Measurements from ENCODE around the gene NTMT1. TPM values are rescaled to one million over a fixed set of nuclear protein-coding genes. Genes with fewer than 3 reads are reported as not detected.

NTMT1 gene
- total RNA-seq, 2 experiments from 2014 or later, result 50.1 to 69.2 TPM

- intact Hi-C loops (cut with DNase I, micrococcal nuclease), result loop anchor here (5.0 to 10.0 kb wide), 3 partner anchors 85 to 415 kb away; partner anchors contain the start of gene GPR107 (in 1 of the 2)
- POLR2A ChIA-PET, result interaction anchor here (0.6 to 0.7 kb wide), 2 partner anchors 14 to 106 kb away, joined by 4 read pairs; partner anchors contain the start of gene NTMT1
- ATAC-seq, result no peak
- no peak for DNase-seq
- Mint-ChIP-seq H3K27ac (no peak overlapping the region), H3K36me3 (ENCODE audit: low read depth) (peaks cover 15% of the 10 kb centered on the region), H3K4me3 (peak overlapping the region; percentile 87), H3K4me1 (peaks cover 18% of the 10 kb centered on the region), H3K9me3 (ENCODE audit: low read depth) (no peaks in the 10 kb centered on the region), H3K27me3 (no peaks in the 10 kb centered on the region)
- CTCF ChIA-PET, result interaction anchor here (0.6 to 2.4 kb wide), 9 partner anchors 9 to 1390 kb away, joined by 3 to 15 read pairs (median 3); partner anchors contain the start of gene NTMT1
Observed at GRCh38 chr9:129639756-129640085, 13.8 kb downstream of the NTMT1 start.

- DNase-seq (no peak), ATAC-seq (no peak)
- no peaks in the 10 kb centered on the region for H3K27me3 Mint-ChIP-seq
- POLR2A ChIA-PET, result interaction anchor here (0.6 to 0.7 kb wide), 3 partner anchors 15 to 106 kb away, joined by 3 to 4 read pairs (median 4); partner anchors contain the start of gene NTMT1
- peak overlapping the region; percentile 87 for H3K4me3 Mint-ChIP-seq
- peaks cover 18% of the 10 kb centered on the region for H3K4me1 Mint-ChIP-seq
- intact Hi-C loops (cut with DNase I, micrococcal nuclease), result loop anchor here (5.0 to 10.0 kb wide), 3 partner anchors 85 to 415 kb away; partner anchors contain the start of gene GPR107 (in 1 of the 2)
- H3K27ac Mint-ChIP-seq, result peak overlapping the region; percentile 49
- CTCF ChIA-PET, result interaction anchor here (0.6 to 2.4 kb wide), 8 partner anchors 10 to 1390 kb away, joined by 3 to 15 read pairs (median 4); partner anchors contain the start of gene NTMT1
- no peaks in the 10 kb centered on the region for H3K9me3 Mint-ChIP-seq (ENCODE audit: low read depth)
- peaks cover 11% of the 10 kb centered on the region for H3K36me3 Mint-ChIP-seq (ENCODE audit: low read depth)
Observed at GRCh38 chr9:129640086-129640870, 14.3 kb downstream of the NTMT1 start.

- peak overlapping the region; percentile 70 for H3K27ac Mint-ChIP-seq
- H3K4me1 Mint-ChIP-seq, result peaks cover 18% of the 10 kb centered on the region
- ChIA-PET POLR2A (interaction anchor here (0.6 kb wide), 1 partner anchor 45 kb away, joined by 3 read pairs; no protein-coding TSS in a partner anchor), CTCF (interaction anchor here (0.9 to 2.4 kb wide), 4 partner anchors 8 to 143 kb away, joined by 3 to 15 read pairs (median 9); no protein-coding TSS in a partner anchor)
- DNase-seq (peak; percentile 37), ATAC-seq (no peak)
- H3K36me3 Mint-ChIP-seq (ENCODE audit: low read depth), result peaks cover 10% of the 10 kb centered on the region
- peak overlapping the region; percentile 87 for H3K4me3 Mint-ChIP-seq
- intact Hi-C loops (cut with DNase I, micrococcal nuclease), result loop anchor here (1.0 to 10.0 kb wide), 4 partner anchors 14 to 414 kb away; partner anchors contain the start of gene GPR107 (in 1 of the 2)
- H3K9me3 Mint-ChIP-seq (ENCODE audit: low read depth), result no peaks in the 10 kb centered on the region
- no peaks in the 10 kb centered on the region for H3K27me3 Mint-ChIP-seq
Observed at GRCh38 chr9:129640871-129641749, 15.1 kb downstream of the NTMT1 start.

GRCh38 chr9:129641750-129642585 is 16.0 kb downstream of the NTMT1 start, which contains the start of gene ASB6:
TSS of gene ASB6 (minus strand) at chr9:129642151. CDS start at chr9:129641999, 152 bp downstream.
- peaks cover 10% of the 10 kb centered on the region for H3K36me3 Mint-ChIP-seq (ENCODE audit: low read depth)
- H3K27me3 Mint-ChIP-seq, result no peaks in the 10 kb centered on the region
- peaks cover 18% of the 10 kb centered on the region for H3K4me1 Mint-ChIP-seq
- intact Hi-C loops (cut with DNase I, micrococcal nuclease), result loop anchor here (1.0 to 10.0 kb wide), 17 partner anchors 15 to 503 kb away; partner anchors contain the start of genes C9orf78 (in 1 of the 2), GPR107 (in 1 of the 2), NTMT1 (in 1 of the 2) and TOR1A (in 1 of the 2)
- ChIA-PET POLR2A (no interaction called here), CTCF (interaction anchor here (0.6 to 3.3 kb wide), 6 partner anchors 9 to 148 kb away, joined by 3 to 21 read pairs (median 6); no protein-coding TSS in a partner anchor)
- DNase-seq (peak; percentile 97), ATAC-seq (peak; percentile 97)
- H3K4me3 Mint-ChIP-seq, result peak within 1 kb of the TSS; percentile 87
- no peaks in the 10 kb centered on the region for H3K9me3 Mint-ChIP-seq (ENCODE audit: low read depth)
- peak within 1 kb of the TSS; percentile 73 for H3K27ac Mint-ChIP-seq

GRCh38 chr9:129643706-129644105 is 17.7 kb downstream of the NTMT1 start:
- H3K9me3 Mint-ChIP-seq (ENCODE audit: low read depth), result no peaks in the 10 kb centered on the region
- ChIA-PET CTCF (interaction anchor here (0.6 to 3.3 kb wide), 8 partner anchors 9 to 146 kb away, joined by 3 to 21 read pairs (median 3); no protein-coding TSS in a partner anchor), POLR2A (no interaction called here)

GRCh38 chr9:129644365-129644764 is 18.4 kb downstream of the NTMT1 start:
- Mint-ChIP-seq H3K36me3 (ENCODE audit: low read depth) (no peaks in the 10 kb centered on the region), H3K4me3 (no peak overlapping the region), H3K9me3 (ENCODE audit: low read depth) (no peaks in the 10 kb centered on the region), H3K27ac (no peak overlapping the region), H3K4me1 (peaks cover 14% of the 10 kb centered on the region), H3K27me3 (no peaks in the 10 kb centered on the region)
- ChIA-PET CTCF (interaction anchor here (0.5 to 3.3 kb wide), 5 partner anchors 10 to 818 kb away, joined by 3 to 21 read pairs (median 3); no protein-coding TSS in a partner anchor), POLR2A (no interaction called here)
- intact Hi-C loops (cut with DNase I, micrococcal nuclease), result loop anchor here (5.0 to 10.0 kb wide), 3 partner anchors 80 to 410 kb away; partner anchors contain the start of gene GPR107 (in 1 of the 2)
- DNase-seq, result no peak
- ATAC-seq, result no peak

More at GRCh38 chr9:129643706-129644105, 17.7 kb downstream of the NTMT1 start:
- intact Hi-C loops (cut with DNase I, micrococcal nuclease), result loop anchor here (2.0 to 10.0 kb wide), 4 partner anchors 75 to 411 kb away; partner anchors contain the start of gene GPR107 (in 1 of the 2)
- Mint-ChIP-seq H3K4me1 (peaks cover 14% of the 10 kb centered on the region), H3K36me3 (ENCODE audit: low read depth) (no peaks in the 10 kb centered on the region), H3K27me3 (no peaks in the 10 kb centered on the region), H3K4me3 (peak overlapping the region; percentile 12), H3K27ac (no peak overlapping the region)
- ATAC-seq (no peak), DNase-seq (no peak)

- intact Hi-C loops (cut with DNase I, micrococcal nuclease), result loop anchor here (1.0 to 10.0 kb wide), 4 partner anchors 23 to 410 kb away; partner anchors contain the start of gene GPR107 (in 1 of the 2)
- ATAC-seq (no peak), DNase-seq (no peak)
- Mint-ChIP-seq H3K27me3 (no peaks in the 10 kb centered on the region), H3K36me3 (ENCODE audit: low read depth) (no peaks in the 10 kb centered on the region), H3K4me3 (no peak overlapping the region), H3K27ac (no peak overlapping the region), H3K9me3 (ENCODE audit: low read depth) (no peaks in the 10 kb centered on the region), H3K4me1 (peaks cover 13% of the 10 kb centered on the region)
- ChIA-PET CTCF (interaction anchor here (0.5 to 3.3 kb wide), 4 partner anchors 21 to 818 kb away, joined by 3 to 21 read pairs (median 6); no protein-coding TSS in a partner anchor), POLR2A (no interaction called here)
Observed at GRCh38 chr9:129644902-129645301, 18.9 kb downstream of the NTMT1 start.

- H3K4me1 Mint-ChIP-seq, result peaks cover 2% of the 10 kb centered on the region
- peak overlapping the region; percentile 49 for H3K27ac Mint-ChIP-seq
- H3K36me3 Mint-ChIP-seq (ENCODE audit: low read depth), result no peaks in the 10 kb centered on the region
- DNase-seq (no peak), ATAC-seq (no peak)
- ChIA-PET CTCF (no interaction called here), POLR2A (no interaction called here)
- H3K9me3 Mint-ChIP-seq (ENCODE audit: low read depth), result no peaks in the 10 kb centered on the region
- H3K27me3 Mint-ChIP-seq, result no peaks in the 10 kb centered on the region
- H3K4me3 Mint-ChIP-seq, result no peak overlapping the region
- intact Hi-C loops (cut with DNase I, micrococcal nuclease), result loop anchor here (10.0 kb wide), 2 partner anchors 79 to 409 kb away; partner anchors contain the start of gene GPR107 (in 1 of the 2)
Observed at GRCh38 chr9:129646252-129646651, 20.3 kb downstream of the NTMT1 start.

- ChIA-PET POLR2A (no interaction called here), CTCF (interaction anchor here (0.7 to 0.8 kb wide), 2 partner anchors 16 to 137 kb away, joined by 3 read pairs; no protein-coding TSS in a partner anchor)
- ATAC-seq, result no peak
- Mint-ChIP-seq H3K4me1 (no peaks in the 10 kb centered on the region), H3K9me3 (ENCODE audit: low read depth) (no peaks in the 10 kb centered on the region), H3K4me3 (no peak overlapping the region), H3K27me3 (no peaks in the 10 kb centered on the region), H3K27ac (peak overlapping the region; percentile 49), H3K36me3 (ENCODE audit: low read depth) (no peaks in the 10 kb centered on the region)
- DNase-seq, result no peak
- intact Hi-C loops (cut with DNase I, micrococcal nuclease), result loop anchor here (10.0 kb wide), 2 partner anchors 78 to 408 kb away; partner anchors contain the start of gene GPR107 (in 1 of the 2)
Observed at GRCh38 chr9:129646654-129647053, 20.7 kb downstream of the NTMT1 start.

- intact Hi-C loops (cut with DNase I, micrococcal nuclease), result loop anchor here (10.0 kb wide), 2 partner anchors 77 to 407 kb away; partner anchors contain the start of gene GPR107 (in 1 of the 2)
- H3K4me3 Mint-ChIP-seq, result no peak overlapping the region
- POLR2A ChIA-PET, result no interaction called here
Observed at GRCh38 chr9:129647635-129648034, 21.7 kb downstream of the NTMT1 start.

More at GRCh38 chr9:129647635-129648034, 21.7 kb downstream of the NTMT1 start:
- no peak overlapping the region for H3K27ac Mint-ChIP-seq
- no peaks in the 10 kb centered on the region for H3K27me3 Mint-ChIP-seq
- CTCF ChIA-PET, result no interaction called here
- no peak for DNase-seq
- no peaks in the 10 kb centered on the region for H3K4me1 Mint-ChIP-seq
- H3K36me3 Mint-ChIP-seq (ENCODE audit: low read depth), result no peaks in the 10 kb centered on the region
- ATAC-seq, result no peak
- H3K9me3 Mint-ChIP-seq (ENCODE audit: low read depth), result no peaks in the 10 kb centered on the region

All from activated CD4-positive, alpha-beta T cell treated with anti-CD3 and anti-CD28 coated beads for 36 hours (primary cell).